Lower leg skin (tissue), 4 donors: Measurements from ENCODE around the gene XPA. TPM values are rescaled to one million over a fixed set of nuclear protein-coding genes. Genes with fewer than 3 reads are reported as not detected.

Source experiments
- DNase-seq, 2 donors: peaks; one replicate each; pipeline ENCODE4 v3.0.0-alpha.2; 2019; ENCODE audit warnings: low spot score in 2 of 2
- H3K4me3 ChIP-seq: fragments of 200-600 bp; sonication (generic); 2 replicates; pipeline ENCODE4 v1.5.1; 2017; ENCODE audit warnings: mild to moderate bottlenecking, low read depth; ENCODE audit not compliant: poor library complexity, severe bottlenecking
- POLR2A ChIP-seq, 2 donors: fragments of 450-650 bp; IDR thresholded peaks; one replicate each; pipeline ENCODE4 v1.6.1; 2016 to 2017; ENCODE audit warnings: antibody characterized with exemption in 2 of 2, mild to moderate bottlenecking in 1 of 2, moderate library complexity in 1 of 2
- WGBS, 2 donors: methylation state at CpG; one replicate each; pipeline ENCODE4 v1.1.5; 2018; 5-methylcytosine and 5-hydroxymethylcytosine counted together
- intact Hi-C: fragments of 100-400 bp; cut with DNase I; formaldehyde crosslinking; loops from one replicate; pipeline ENCODE4 v1.15.0; 2023; ENCODE audit warnings: low total_unique reads
- total RNA-seq, 4 donors: library from RNA; depleted of rRNA; stranded (reverse); fragments of >200 nt; gene quantifications; one replicate each; pipeline ENCODE4 v1.1.0, GENCODE V29; 2016
- TF ChIP-seq, protein P1 (sequence below), 3 donors: fragments of 450-650 bp; IDR thresholded peaks; one replicate each; pipeline ENCODE4 v1.5.1; 2016; ENCODE audit warnings: antibody characterized with exemption in 3 of 3, mild to moderate bottlenecking in 3 of 3, moderate library complexity in 2 of 3

XPA gene
- total RNA-seq, 4 donors from 2014 or later = 9.7 to 16.5 (median 14.1) TPM

DNA sequence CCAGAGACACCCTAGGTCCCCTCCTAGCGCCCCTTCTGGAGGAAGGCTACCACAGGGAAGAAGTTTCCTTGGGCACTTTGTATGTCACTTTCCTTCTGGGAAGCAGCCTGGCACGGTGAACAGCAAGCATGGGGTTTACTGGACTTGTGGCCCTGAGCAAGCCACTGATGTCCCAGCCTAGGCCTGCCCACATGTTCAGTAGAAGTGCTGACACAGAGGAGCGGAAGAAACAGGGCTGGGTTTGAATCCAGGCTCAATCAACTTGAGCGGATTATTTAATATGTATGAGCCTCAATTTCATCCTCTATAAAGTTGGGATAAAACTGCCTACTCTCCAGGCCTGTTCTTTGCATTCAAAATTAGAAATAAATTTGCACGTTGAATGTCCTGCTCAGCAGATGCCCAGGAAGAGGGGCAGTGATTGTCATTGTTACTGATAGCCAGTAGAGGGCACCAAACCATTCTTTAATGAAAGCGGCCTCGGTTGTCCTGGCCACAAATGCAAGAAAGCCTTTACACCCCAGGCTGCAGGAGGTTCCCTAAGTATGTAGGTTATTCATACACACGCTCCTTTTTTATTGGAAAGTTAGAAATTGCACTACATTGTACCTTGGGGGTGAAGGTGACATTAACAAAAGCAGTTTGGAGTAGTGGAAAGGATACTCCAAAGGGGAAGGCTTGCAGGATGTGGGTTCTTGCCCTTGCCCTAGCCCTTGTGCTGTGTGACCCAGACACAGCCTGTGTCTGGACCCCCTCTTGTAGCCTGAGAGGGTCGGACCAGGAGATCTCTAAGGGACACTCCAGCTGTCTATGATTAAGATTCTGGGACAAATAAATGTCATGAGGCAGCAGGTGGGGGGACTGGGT lies 13.4 kb upstream of the XPA start:
- H3K4me3 ChIP-seq = no peak overlapping the region
- 22 to 23% methylated on average over 9 of the region's 9 CpGs for WGBS, 2 donors
- no peak for TF ChIP-seq POLR2A (IDR thresholded peaks at IDR 0.05)
- TF ChIP-seq, protein P1, sequence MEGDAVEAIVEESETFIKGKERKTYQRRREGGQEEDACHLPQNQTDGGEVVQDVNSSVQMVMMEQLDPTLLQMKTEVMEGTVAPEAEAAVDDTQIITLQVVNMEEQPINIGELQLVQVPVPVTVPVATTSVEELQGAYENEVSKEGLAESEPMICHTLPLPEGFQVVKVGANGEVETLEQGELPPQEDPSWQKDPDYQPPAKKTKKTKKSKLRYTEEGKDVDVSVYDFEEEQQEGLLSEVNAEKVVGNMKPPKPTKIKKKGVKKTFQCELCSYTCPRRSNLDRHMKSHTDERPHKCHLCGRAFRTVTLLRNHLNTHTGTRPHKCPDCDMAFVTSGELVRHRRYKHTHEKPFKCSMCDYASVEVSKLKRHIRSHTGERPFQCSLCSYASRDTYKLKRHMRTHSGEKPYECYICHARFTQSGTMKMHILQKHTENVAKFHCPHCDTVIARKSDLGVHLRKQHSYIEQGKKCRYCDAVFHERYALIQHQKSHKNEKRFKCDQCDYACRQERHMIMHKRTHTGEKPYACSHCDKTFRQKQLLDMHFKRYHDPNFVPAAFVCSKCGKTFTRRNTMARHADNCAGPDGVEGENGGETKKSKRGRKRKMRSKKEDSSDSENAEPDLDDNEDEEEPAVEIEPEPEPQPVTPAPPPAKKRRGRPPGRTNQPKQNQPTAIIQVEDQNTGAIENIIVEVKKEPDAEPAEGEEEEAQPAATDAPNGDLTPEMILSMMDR (IDR thresholded peaks at IDR 0.05) = no peak
- DNase-seq = peak in 1 of 2 donors; percentile 33
- intact Hi-C loops = loop anchor here (5.0 kb wide), 1 partner anchor 192 kb away; no protein-coding TSS in a partner anchor

DNA sequence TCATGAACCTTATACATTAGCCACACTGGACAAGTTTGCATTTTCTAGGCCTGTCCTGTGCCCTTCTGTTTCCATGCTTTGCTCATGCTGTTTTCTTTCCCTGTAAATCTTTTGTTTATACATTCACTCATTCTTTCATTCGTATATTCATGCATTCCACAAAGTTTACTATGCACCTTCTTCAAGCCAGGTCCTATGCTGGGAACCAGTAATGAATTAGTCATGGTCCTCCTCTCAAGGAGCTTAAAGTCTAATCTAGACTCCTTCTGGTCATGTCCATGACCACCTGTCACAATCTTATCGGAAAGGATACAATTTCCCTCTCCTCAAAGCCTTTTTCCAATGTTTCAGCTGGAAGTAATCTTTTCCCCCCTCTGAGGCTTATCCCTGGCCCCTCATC lies 9.1 kb upstream of the XPA start:
- intact Hi-C loops = no loop called here
- DNase-seq = no peak
- no peak overlapping the region for H3K4me3 ChIP-seq
- 89% methylated on average over 2 of the region's 2 CpGs for WGBS, 2 donors
- TF ChIP-seq, protein P1 (IDR thresholded peaks at IDR 0.05) = no peak
- TF ChIP-seq POLR2A (IDR thresholded peaks at IDR 0.05) = no peak

DNA sequence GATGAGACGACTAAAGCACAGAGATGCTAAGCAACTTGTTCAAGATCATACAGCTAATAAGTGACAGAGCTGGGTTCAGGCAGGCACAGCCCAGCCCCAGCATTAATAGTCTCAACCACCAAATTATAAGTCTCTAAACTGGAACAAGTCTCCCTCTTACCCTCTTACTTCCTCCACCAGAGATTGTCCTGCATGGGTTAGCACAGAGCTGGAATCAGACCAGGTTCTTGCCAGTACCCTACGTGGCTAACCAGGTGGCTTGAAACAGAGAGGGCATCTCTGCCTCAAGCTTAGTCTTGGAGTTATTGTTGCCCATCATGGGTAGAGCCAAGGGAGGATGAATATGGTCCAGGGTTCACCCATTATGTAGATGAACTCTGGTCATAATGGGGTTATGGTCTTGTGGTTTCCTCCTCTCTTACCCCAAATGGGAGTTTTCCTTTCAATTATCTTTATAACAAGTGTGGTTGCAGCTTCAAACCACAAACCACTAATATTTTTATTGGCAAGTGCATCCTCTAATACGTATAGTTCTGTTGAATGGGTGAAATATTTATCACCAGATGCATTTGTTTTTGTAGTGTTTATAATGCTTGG lies 8.3 kb upstream of the XPA start:
- DNase-seq = no peak
- WGBS, 2 donors = 35 to 54% methylated on average over 3 of the region's 3 CpGs
- H3K4me3 ChIP-seq = no peak overlapping the region
- intact Hi-C loops = no loop called here
- no peak for TF ChIP-seq POLR2A (IDR thresholded peaks at IDR 0.05)
- TF ChIP-seq, protein P1 (IDR thresholded peaks at IDR 0.05) = no peak

DNA sequence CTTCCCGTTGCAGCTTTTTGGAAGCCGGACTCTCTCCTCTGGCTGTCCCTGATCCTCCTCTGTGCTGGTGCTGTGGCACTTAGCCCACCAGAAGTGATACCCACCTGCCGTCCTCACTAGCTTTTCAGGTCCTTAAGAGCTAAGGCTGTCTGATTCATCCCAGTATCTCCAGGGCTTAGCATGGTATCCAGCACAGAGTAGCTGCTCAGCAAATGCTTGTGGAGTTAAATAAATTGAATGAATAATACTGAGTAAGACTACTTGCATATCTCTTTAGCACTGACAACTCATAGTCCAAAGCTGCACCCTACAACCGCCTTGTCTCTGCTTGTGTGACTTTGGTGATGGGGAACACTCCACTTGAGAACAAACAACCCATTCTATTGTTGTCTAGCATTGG lies 7.7 kb upstream of the XPA start:
- no peak overlapping the region for H3K4me3 ChIP-seq
- 72 to 81% methylated on average over 4 of the region's 4 CpGs for WGBS, 2 donors
- intact Hi-C loops = no loop called here
- TF ChIP-seq, protein P1 (IDR thresholded peaks at IDR 0.05) = no peak
- TF ChIP-seq POLR2A (IDR thresholded peaks at IDR 0.05) = no peak
- no peak for DNase-seq

DNA sequence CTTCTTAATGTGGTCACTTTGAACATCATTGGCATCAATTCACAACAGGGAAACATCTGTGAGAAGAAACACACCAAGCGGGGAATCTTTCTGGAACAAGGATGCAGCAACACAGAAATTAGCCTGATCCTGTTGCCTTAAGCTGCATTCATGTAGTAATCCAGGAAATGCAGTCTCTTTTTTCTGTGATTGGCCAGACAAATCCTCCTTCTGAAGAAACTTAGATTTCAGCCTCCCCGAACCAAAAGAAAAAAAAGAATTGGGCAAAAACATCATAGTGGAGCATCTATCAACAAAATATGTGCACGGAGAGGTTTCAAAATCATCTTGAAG lies 7.2 kb upstream of the XPA start:
- TF ChIP-seq, protein P1 (IDR thresholded peaks at IDR 0.05) = no peak
- TF ChIP-seq POLR2A (IDR thresholded peaks at IDR 0.05) = no peak
- WGBS, 2 donors = 61 to 67% methylated on average over 3 of the region's 3 CpGs
- DNase-seq = no peak
- intact Hi-C loops = no loop called here
- no peak overlapping the region for H3K4me3 ChIP-seq
